Keratinocyte (primary cell): ENCODE data around the gene BACH1. TPM values are rescaled to one million over a fixed set of nuclear protein-coding genes. Genes with fewer than 3 reads are reported as not detected.

ENCODE experiments used
- DNase-seq: peaks from one replicate; pipeline ENCODE4 v3.0.0-alpha.2; 2011; ENCODE audit warnings: low read depth, missing footprints, low spot score
- FAIRE-seq: peaks from 2 replicates; lab custom pipeline; 2011; peaks lifted over from hg19 to GRCh38; lab: Jason Lieb, UNC
- H2AFZ ChIP-seq: 2 replicates; pipeline ENCODE4 v1.6.0; 2012; ENCODE audit warnings: low read length, control low read depth, inconsistent platforms; ENCODE audit not compliant: control insufficient read depth
- H3K27ac ChIP-seq: 2 replicates; pipeline ENCODE4 v1.5.1; 2011; ENCODE audit warnings: low read length; ENCODE audit not compliant: control insufficient read depth, insufficient read depth
- H3K27me3 ChIP-seq: 3 replicates; pipeline ENCODE4 v1.6.0; 2011; ENCODE audit warnings: low read length; ENCODE audit not compliant: control insufficient read depth, insufficient read depth; ENCODE audit errors: extremely low read depth
- H3K36me3 ChIP-seq, 2 experiments: 2 replicates in 1 of 2; 3 replicates in 1 of 2; pipeline ENCODE4 v1.5.1; 2011; ENCODE audit warnings: low read length in 2 of 2, mild to moderate bottlenecking in 1 of 2; ENCODE audit not compliant: control insufficient read depth in 2 of 2, insufficient read depth in 2 of 2; ENCODE audit errors: extremely low read depth in 1 of 2
- H3K4me1 ChIP-seq: 3 replicates; pipeline ENCODE4 v1.5.1; 2011; ENCODE audit warnings: low read length; ENCODE audit not compliant: control insufficient read depth, insufficient read depth; ENCODE audit errors: extremely low read depth
- H3K4me2 ChIP-seq: 3 replicates; pipeline ENCODE4 v1.6.0; 2011; ENCODE audit warnings: low read depth, low read length; ENCODE audit not compliant: control insufficient read depth, insufficient read depth; ENCODE audit errors: extremely low read depth
- H3K4me3 ChIP-seq, 3 experiments: fragments of 200-600 bp in 1 of 3; sonication (generic) in 1 of 3; 2 replicates in 2 of 3; 3 replicates in 1 of 3; pipeline ENCODE4 v1.5.1; 2011 to 2016; ENCODE audit warnings: low read length in 3 of 3, mild to moderate bottlenecking in 3 of 3, control low read depth in 2 of 3, inconsistent platforms in 1 of 3, low read depth in 1 of 3, mixed read lengths in 1 of 3, mixed run types in 1 of 3, moderate library complexity in 1 of 3; ENCODE audit not compliant: control insufficient read depth in 2 of 3, insufficient read depth in 2 of 3; ENCODE audit errors: extremely low read depth in 1 of 3
- H3K79me2 ChIP-seq: 2 replicates; pipeline ENCODE4 v1.6.0; 2012; ENCODE audit warnings: low read length; ENCODE audit not compliant: control insufficient read depth, insufficient read depth
- H3K9ac ChIP-seq: 3 replicates; pipeline ENCODE4 v1.6.0; 2011; ENCODE audit warnings: low read length; ENCODE audit not compliant: control insufficient read depth, insufficient read depth; ENCODE audit errors: extremely low read depth
- H3K9me1 ChIP-seq: 3 replicates; pipeline ENCODE4 v1.6.0; 2011; ENCODE audit warnings: low read length; ENCODE audit not compliant: control insufficient read depth, insufficient read depth; ENCODE audit errors: extremely low read depth
- H3K9me3 ChIP-seq: 2 replicates; pipeline ENCODE4 v1.5.1; 2012; ENCODE audit warnings: low read depth, low read length; ENCODE audit not compliant: control insufficient read depth
- H4K20me1 ChIP-seq: 3 replicates; pipeline ENCODE4 v1.6.0; 2011; ENCODE audit warnings: low read length; ENCODE audit not compliant: control insufficient read depth, insufficient read depth; ENCODE audit errors: extremely low read depth
- CTCF ChIP-seq, 3 experiments: IDR thresholded peaks in 1 of 3; conservative IDR thresholded peaks in 1 of 3; optimal IDR thresholded peaks in 1 of 3; 2 replicates in 2 of 3; 3 replicates in 1 of 3; pipeline versions ENCODE3 to v1.5.1; 2011; ENCODE audit warnings: low read length in 3 of 3, mild to moderate bottlenecking in 3 of 3, moderate library complexity in 2 of 3, control low read depth in 1 of 3, inconsistent platforms in 1 of 3; ENCODE audit not compliant: insufficient read depth in 2 of 3; ENCODE audit errors: extremely low read depth in 1 of 3
- EZH2 ChIP-seq: IDR thresholded peaks from one replicate; pipeline ENCODE4 v1.6.1; 2012; ENCODE audit warnings: inconsistent platforms, mild to moderate bottlenecking, low read length, moderate library complexity
- dilution Hi-C: fragments of 300-500 bp; cut with MboI; formaldehyde crosslinking; loops from one replicate; pipeline ENCODE4 v1.7.0; 2020; ENCODE audit warnings: low sequenced_read_pairs; ENCODE audit not compliant: extremely low pct_ligation_motif_present
- polyA plus RNA-seq, 5 experiments: library from polyadenylated mRNA; depleted of rRNA in 3 of 5; stranded (reverse) in 3 of 5; stranded (forward) in 1 of 5; unstranded in 1 of 5; fragments of >200 nt; gene quantifications; 1 replicate in 1 of 5; 2 replicates in 3 of 5; 3 replicates in 1 of 5; pipeline versions ENCODE4 v1.2.1 to v1.2.3, GENCODE V29; 2011 to 2012; ENCODE audit warnings: missing spikeins in 2 of 5, low read depth in 1 of 5, low replicate concordance in 1 of 5

The BACH1 gene
- polyA plus RNA-seq, 1 donor (not counting 4 experiments of a cell fraction or from before 2014, with no cell fraction given) = 33.1 TPM

DNA sequence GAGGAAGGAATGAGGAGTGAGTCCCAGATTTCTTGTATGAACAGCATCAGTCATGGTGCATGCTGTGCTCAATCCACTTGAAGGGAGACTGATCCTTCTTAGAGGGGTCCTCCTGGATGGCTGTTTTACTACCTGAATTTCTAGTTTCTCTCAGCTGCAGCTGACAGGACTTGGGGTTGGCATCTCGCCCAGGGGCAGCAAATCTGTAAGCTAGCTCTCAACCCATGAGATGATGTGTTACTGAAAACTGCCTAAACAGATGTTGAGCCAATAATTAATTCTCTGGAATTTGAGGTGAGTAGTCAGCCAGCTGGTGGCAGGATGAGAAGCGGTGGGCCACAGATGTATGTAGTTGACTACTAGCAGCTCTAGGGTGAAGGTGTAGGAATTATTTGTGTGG lies 19.6 kb downstream of the BACH1 start:
- H3K4me3 ChIP-seq = no peak overlapping the region

DNA sequence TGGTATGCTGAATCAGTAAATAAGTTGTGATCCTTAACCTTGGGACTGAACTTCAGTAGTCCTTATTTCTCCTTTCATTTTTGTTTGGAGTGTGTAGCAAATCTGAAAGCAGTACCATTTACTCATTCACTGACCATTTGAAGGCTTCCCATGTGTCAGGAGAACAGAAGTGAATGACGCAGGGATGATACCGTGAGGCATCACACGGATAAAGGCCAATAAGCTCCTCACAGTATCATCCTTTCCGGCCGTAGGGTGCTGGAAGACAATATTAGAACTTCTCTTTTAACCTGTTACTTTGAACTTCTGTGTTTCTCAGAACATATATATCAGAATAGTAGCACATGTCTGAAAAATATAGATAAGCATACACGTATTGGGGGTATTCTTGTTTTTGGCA lies 21.3 kb downstream of the BACH1 start:
- Histone ChIP-seq H3K9me3 (no peaks in the 10 kb centered on the region), H3K4me2 (no peak overlapping the region), H3K9me1 (peaks cover 8% of the 10 kb centered on the region), H3K79me2 (peaks cover 93% of the 10 kb centered on the region), H3K36me3 (peaks cover 7 to 21% of the 10 kb centered on the region in 2 experiments), H3K27me3 (no peaks in the 10 kb centered on the region), H3K27ac (no peak overlapping the region), H3K4me1 (peaks cover 10% of the 10 kb centered on the region), H2AFZ (no peak overlapping the region), H3K9ac (no peak overlapping the region), H3K4me3 (no peak overlapping the region), H4K20me1 (peaks cover 29% of the 10 kb centered on the region)
- FAIRE-seq (no peak), DNase-seq (no peak)
- TF ChIP-seq CTCF (optimal IDR thresholded peaks at IDR 0.05 in 1 of 3, IDR thresholded peaks at IDR 0.05 in 1 of 3, conservative IDR thresholded peaks at IDR 0.05 in 1 of 3; ENCODE audit: extremely low read depth in 1 of 3, insufficient read depth in 2 of 3, low read length in 3 of 3) (no peak), EZH2 (no peak)
- dilution Hi-C loops = no loop called here

More for the DNA sequence above, 19.6 kb downstream of the BACH1 start:
- TF ChIP-seq CTCF (optimal IDR thresholded peaks at IDR 0.05 in 1 of 3, IDR thresholded peaks at IDR 0.05 in 1 of 3, conservative IDR thresholded peaks at IDR 0.05 in 1 of 3; ENCODE audit: extremely low read depth in 1 of 3, insufficient read depth in 2 of 3, low read length in 3 of 3) (no peak), EZH2 (no peak)
- H2AFZ ChIP-seq = no peak overlapping the region
- no peak for DNase-seq
- H3K9ac ChIP-seq = no peak overlapping the region
- no peaks in the 10 kb centered on the region for H3K9me3 ChIP-seq
- peaks cover 7 to 21% of the 10 kb centered on the region in 2 experiments for H3K36me3 ChIP-seq
- FAIRE-seq = no peak
- peaks cover 26% of the 10 kb centered on the region for H4K20me1 ChIP-seq
- no peaks in the 10 kb centered on the region for H3K27me3 ChIP-seq
- dilution Hi-C loops = no loop called here
- no peak overlapping the region for H3K4me2 ChIP-seq
- H3K4me1 ChIP-seq = peaks cover 13% of the 10 kb centered on the region
- H3K9me1 ChIP-seq = peaks cover 8% of the 10 kb centered on the region
- peak overlapping the region; percentile 5 for H3K27ac ChIP-seq
- peaks cover 97% of the 10 kb centered on the region for H3K79me2 ChIP-seq
